ENCODE measurements around the gene ALAS2. TPM values are rescaled to one million over a fixed set of nuclear protein-coding genes. Genes with fewer than 3 reads are reported as not detected.
"Not testable (repeated sequence)": the region's sequence is repeated elsewhere in the genome, so short reads cannot be mapped to it uniquely, and the experiment has no call there.

ALAS2 gene
- total and polyA plus RNA-seq, 8 donors, result 18.4 TPM; not detected in 7

GRCh38 chrX:54994099-54994498 lies 36.7 kb downstream of the ALAS2 start, which contains the start of gene PFKFB1:
Gene PFKFB1 (minus strand): TSS chrX:54994188. CDS start chrX:54994007, 181 bp downstream.
- no peak for DNase-seq
- H3K27me3 ChIP-seq, result no peaks in the 10 kb centered on the region
- H3K9me3 ChIP-seq, result no peaks in the 10 kb centered on the region
- TF ChIP-seq POLR2A (IDR thresholded peaks at IDR 0.05) (no peak), CTCF (IDR thresholded peaks at IDR 0.05) (no peak)
- no peaks in the 10 kb centered on the region for H3K36me3 ChIP-seq
- no peak within 1 kb of the TSS for H3K4me3 ChIP-seq
- intact Hi-C loops (cut with DNase I; ENCODE audit: low total_unique reads), result no loop called here
- no peak within 1 kb of the TSS for H3K27ac ChIP-seq
- WGBS, 5 donors, result 68 to 100% (median 86%) methylated on average over 2 of the region's 2 CpGs
- peaks cover 0 to 1% (median 0%) of the 10 kb centered on the region in 4 donors for H3K4me1 ChIP-seq

- WGBS, 5 donors, result 83 to 100% (median 92%) methylated on average over 1 of the region's 1 CpG
- intact Hi-C loops (cut with DNase I; ENCODE audit: low total_unique reads), result no loop called here
- DNase-seq, result no peak
- Histone ChIP-seq H3K36me3 (no peaks in the 10 kb centered on the region), H3K27ac (no peak overlapping the region), H3K4me1 (no peaks in the 10 kb centered on the region), H3K27me3 (no peaks in the 10 kb centered on the region), H3K9me3 (peaks cover 0 to under 1% (median 0%) of the 10 kb centered on the region in 4 donors), H3K4me3 (no peak overlapping the region)
- TF ChIP-seq EP300 (IDR thresholded peaks at IDR 0.05) (no peak), POLR2AphosphoS5 (IDR thresholded peaks at IDR 0.05) (no peak), POLR2A (IDR thresholded peaks at IDR 0.05) (no peak), CTCF (IDR thresholded peaks at IDR 0.05) (no peak)
These were observed 37.7 kb downstream of the ALAS2 start for GRCh38 chrX:54992911-54993622.

GRCh38 chrX:54991706-54992105 lies 39.1 kb downstream of the ALAS2 start:
- no peak overlapping the region for H3K4me3 ChIP-seq
- intact Hi-C loops (cut with DNase I; ENCODE audit: low total_unique reads), result no loop called here
- peaks cover 0 to 6% (median 0%) of the 10 kb centered on the region in 4 donors for H3K9me3 ChIP-seq
- TF ChIP-seq EP300 (IDR thresholded peaks at IDR 0.05) (no peak), POLR2A (IDR thresholded peaks at IDR 0.05) (no peak), CTCF (IDR thresholded peaks at IDR 0.05) (no peak), POLR2AphosphoS5 (IDR thresholded peaks at IDR 0.05) (no peak)
- H3K27ac ChIP-seq, result no peak overlapping the region
- 78 to 89% (median 85%) methylated on average over 2 of the region's 2 CpGs for WGBS, 5 donors
- H3K27me3 ChIP-seq, result no peaks in the 10 kb centered on the region
- H3K36me3 ChIP-seq, result no peaks in the 10 kb centered on the region
- no peaks in the 10 kb centered on the region for H3K4me1 ChIP-seq
- DNase-seq, result no peak

- intact Hi-C loops (cut with DNase I; ENCODE audit: low total_unique reads); H3K27me3 ChIP-seq; H3K4me1 ChIP-seq; H3K4me3 ChIP-seq; H3K36me3 ChIP-seq; DNase-seq; H3K27ac ChIP-seq: not testable (repeated sequence)
- WGBS, 5 donors, result 91 to 100% (median 94%) methylated on average over 2 of the region's 2 CpGs
- peaks cover 0 to 12% (median 4%) of the 10 kb centered on the region in 4 donors for H3K9me3 ChIP-seq
These were observed 47.5 kb downstream of the ALAS2 start for GRCh38 chrX:54983306-54983705.

GRCh38 chrX:54980334-54980733 lies 50.4 kb downstream of the ALAS2 start:
- intact Hi-C loops (cut with DNase I; ENCODE audit: low total_unique reads), result no loop called here
- H3K27me3 ChIP-seq, result no peaks in the 10 kb centered on the region
- H3K4me3 ChIP-seq, result no peak overlapping the region
- WGBS, 5 donors, result 54 to 73% (median 70%) methylated on average over 6 of the region's 6 CpGs
- no peak for TF ChIP-seq POLR2A (IDR thresholded peaks at IDR 0.05)
- TF ChIP-seq POLR2AphosphoS5 (IDR thresholded peaks at IDR 0.05), result no peak
- TF ChIP-seq EP300 (IDR thresholded peaks at IDR 0.05), result no peak
- no peak for TF ChIP-seq CTCF (IDR thresholded peaks at IDR 0.05)
- H3K4me1 ChIP-seq, result no peaks in the 10 kb centered on the region
- DNase-seq, result no peak
- no peaks in the 10 kb centered on the region for H3K36me3 ChIP-seq
- peaks cover 0 to 13% (median 2%) of the 10 kb centered on the region in 4 donors for H3K9me3 ChIP-seq
- no peak overlapping the region for H3K27ac ChIP-seq

Measured in stomach (tissue), 9 donors.